Thymus (tissue), 11 donors: Measurements from ENCODE around the gene G2E3. TPM values are rescaled to one million over a fixed set of nuclear protein-coding genes. Genes with fewer than 3 reads are reported as not detected.

ENCODE experiments used
- DNase-seq, 9 donors: peaks; one replicate each; pipeline ENCODE4 v3.0.0-alpha.2; 2013; ENCODE audit warnings: low spot score in 9 of 9, low read depth in 6 of 9, missing footprints in 1 of 9
- H3K27ac ChIP-seq, 2 donors: one replicate each; pipeline ENCODE4 v1.5.1; 2013; ENCODE audit warnings: control low read depth in 1 of 2, low read depth in 1 of 2, low read length in 1 of 2, mild to moderate bottlenecking in 1 of 2, moderate library complexity in 1 of 2
- H3K27me3 ChIP-seq, 2 donors: one replicate each; pipeline ENCODE4 v1.5.1; 2013; ENCODE audit warnings: low read length in 1 of 2; ENCODE audit not compliant: control insufficient read depth in 2 of 2, insufficient read depth in 1 of 2
- H3K36me3 ChIP-seq, 2 donors: one replicate each; pipeline ENCODE4 v1.5.1; 2013; ENCODE audit warnings: low read length in 1 of 2, mild to moderate bottlenecking in 1 of 2, moderate library complexity in 1 of 2; ENCODE audit not compliant: control insufficient read depth in 2 of 2, insufficient read depth in 2 of 2
- H3K4me1 ChIP-seq, 2 donors: one replicate each; pipeline ENCODE4 v1.5.1; 2013; ENCODE audit warnings: low read length in 2 of 2; ENCODE audit not compliant: control insufficient read depth in 2 of 2, insufficient read depth in 2 of 2
- H3K4me3 ChIP-seq, 2 donors: one replicate each; pipeline ENCODE4 v1.5.1; 2013; ENCODE audit warnings: low read length in 2 of 2, control low read depth in 1 of 2, mild to moderate bottlenecking in 1 of 2
- H3K9me3 ChIP-seq, 2 donors: one replicate each; pipeline ENCODE4 v1.5.1; 2013; ENCODE audit warnings: low read length in 1 of 2, mild to moderate bottlenecking in 1 of 2; ENCODE audit not compliant: control insufficient read depth in 2 of 2, insufficient read depth in 1 of 2
- WGBS: extraction: QIAGEN DNeasy Blood & Tissue Kit; methylation state at CpG from one replicate; pipeline ENCODE4 v1.1.7; 2013; 5-methylcytosine and 5-hydroxymethylcytosine counted together
- polyA plus RNA-seq: library from polyadenylated mRNA; stranded (reverse); fragments of 200-250 nt; gene quantifications from one replicate; pipeline ENCODE4 v1.2.3, GENCODE V29; 2013
- total RNA-seq: library from RNA; stranded (reverse); fragments of 120-200 nt; gene quantifications from one replicate; pipeline ENCODE4 v1.2.4, GENCODE V29; 2013
- donor health status: healthy.

Gene G2E3
- total and polyA plus RNA-seq, 2 donors: 8.7 to 32.3 TPM

GRCh38 chr14:30607156-30607780 is 48.3 kb downstream of the G2E3 start:
- H3K36me3 ChIP-seq: peaks cover 25 to 33% of the 10 kb centered on the region in 2 donors
- DNase-seq: no peak
- no peaks in the 10 kb centered on the region for H3K27me3 ChIP-seq
- no peak overlapping the region for H3K27ac ChIP-seq
- H3K9me3 ChIP-seq: no peaks in the 10 kb centered on the region
- 100% methylated on average over 1 of the region's 1 CpG for WGBS
- H3K4me1 ChIP-seq: no peaks in the 10 kb centered on the region
- H3K4me3 ChIP-seq: no peak overlapping the region

- 98% methylated on average over 5 of the region's 5 CpGs for WGBS
- H3K4me3 ChIP-seq: no peak overlapping the region
- DNase-seq: no peak
- H3K36me3 ChIP-seq: peaks cover 16 to 22% of the 10 kb centered on the region in 2 donors
- H3K4me1 ChIP-seq: no peaks in the 10 kb centered on the region
- no peaks in the 10 kb centered on the region for H3K9me3 ChIP-seq
- no peak overlapping the region for H3K27ac ChIP-seq
- no peaks in the 10 kb centered on the region for H3K27me3 ChIP-seq
Observed at GRCh38 chr14:30608533-30609006, 49.6 kb downstream of the G2E3 start.

GRCh38 chr14:30610787-30611343 is 51.9 kb downstream of the G2E3 start:
- Histone ChIP-seq H3K36me3 (peaks cover 7 to 15% of the 10 kb centered on the region in 2 donors), H3K27ac (no peak overlapping the region), H3K4me1 (no peaks in the 10 kb centered on the region), H3K4me3 (no peak overlapping the region), H3K9me3 (no peaks in the 10 kb centered on the region), H3K27me3 (no peaks in the 10 kb centered on the region)
- DNase-seq: peak in 5 of 9 donors; percentile 8 to 46 (median 26)
- 75% methylated on average over 6 of the region's 6 CpGs for WGBS

DNA sequence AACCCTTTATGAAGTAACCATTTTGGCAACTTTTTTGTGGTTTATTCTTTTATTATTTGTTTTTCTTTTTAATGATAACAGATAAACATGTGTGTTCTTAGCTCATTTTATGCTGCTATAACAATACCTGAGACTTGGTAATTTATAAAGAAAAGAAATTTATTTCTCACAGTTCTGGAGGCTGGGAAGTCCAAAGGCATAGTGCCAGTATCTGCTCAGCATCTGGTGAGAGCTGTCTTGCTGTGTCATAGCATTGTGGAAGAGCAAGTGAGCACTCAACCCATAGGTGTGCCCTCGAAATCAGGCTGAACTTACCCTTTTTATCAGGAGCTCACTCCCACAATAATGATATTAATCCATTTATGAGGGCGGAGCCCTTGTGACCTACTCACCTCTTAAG is 55.2 kb downstream of the G2E3 start:
- over 99% methylated on average over 2 of the region's 2 CpGs for WGBS
- H3K36me3 ChIP-seq: peaks cover 0 to 8% of the 10 kb centered on the region in 2 donors
- no peaks in the 10 kb centered on the region for H3K9me3 ChIP-seq
- DNase-seq: no peak
- no peaks in the 10 kb centered on the region for H3K27me3 ChIP-seq
- no peak overlapping the region for H3K4me3 ChIP-seq
- H3K4me1 ChIP-seq: no peaks in the 10 kb centered on the region
- H3K27ac ChIP-seq: no peak overlapping the region

DNA sequence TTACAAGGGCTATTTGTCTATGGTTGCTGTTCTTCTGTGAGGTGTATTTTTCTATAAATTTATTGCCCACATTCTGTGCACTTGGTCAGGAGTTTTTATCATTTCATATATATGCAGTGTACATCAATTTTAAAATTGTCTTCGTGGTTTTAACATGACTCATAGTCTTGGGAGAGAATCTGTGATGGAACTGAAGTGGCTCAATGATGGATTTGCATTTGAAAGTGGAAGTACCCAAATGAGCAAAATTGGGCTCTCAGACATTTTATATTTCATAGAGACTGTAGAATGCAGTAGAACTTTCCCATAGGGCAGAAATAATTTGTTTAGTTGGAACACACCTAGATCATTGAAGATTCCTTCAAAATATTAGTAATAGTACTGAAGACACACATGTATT is 61.2 kb downstream of the G2E3 start:
- no peak for DNase-seq
- Histone ChIP-seq H3K4me1 (peaks cover 6 to 11% of the 10 kb centered on the region in 2 donors), H3K9me3 (no peaks in the 10 kb centered on the region), H3K27me3 (no peaks in the 10 kb centered on the region), H3K27ac (no peak overlapping the region), H3K36me3 (peaks cover 0 to 3% of the 10 kb centered on the region in 2 donors), H3K4me3 (no peak overlapping the region)
- WGBS: 91% methylated on average over 1 of the region's 1 CpG

DNA sequence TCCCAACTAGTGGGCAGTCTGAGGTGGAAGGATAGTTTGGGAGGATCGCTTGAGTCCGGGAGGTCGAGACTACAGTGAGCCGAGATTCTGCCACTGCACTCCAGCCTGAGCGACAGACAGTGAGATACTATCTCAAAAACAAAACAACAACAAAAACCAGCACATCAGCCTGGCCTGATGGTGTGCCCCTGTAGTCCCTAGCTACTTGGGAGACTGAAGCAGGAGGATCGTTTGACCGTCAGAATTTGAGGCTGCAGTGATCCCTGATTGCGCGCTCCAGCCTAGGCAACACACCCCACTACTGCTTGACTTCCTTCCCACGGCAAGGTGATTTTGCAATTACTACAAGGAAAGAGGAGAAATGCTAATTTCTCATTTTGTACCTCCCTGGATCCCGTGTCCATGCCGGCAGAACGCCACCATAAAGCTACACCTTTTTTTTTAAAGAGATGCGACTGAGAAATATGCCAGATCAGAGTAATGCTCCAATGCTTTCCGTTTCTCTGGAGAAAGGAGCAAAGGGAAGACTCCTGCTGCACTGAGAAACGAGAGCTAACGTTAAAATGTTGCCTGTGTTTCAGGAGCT is 62.5 kb downstream of the G2E3 start:
- Histone ChIP-seq H3K4me3 (peak overlapping the region; percentile 63 to 88), H3K27me3 (no peaks in the 10 kb centered on the region), H3K27ac (peak overlapping the region; percentile 91 to 97), H3K36me3 (peaks cover 0 to 3% of the 10 kb centered on the region in 2 donors), H3K9me3 (no peaks in the 10 kb centered on the region), H3K4me1 (peaks cover 6 to 11% of the 10 kb centered on the region in 2 donors)
- 8% methylated on average over 17 of the region's 17 CpGs for WGBS
- DNase-seq: peak in 2 of 9 donors; percentile 9 to 11

DNA sequence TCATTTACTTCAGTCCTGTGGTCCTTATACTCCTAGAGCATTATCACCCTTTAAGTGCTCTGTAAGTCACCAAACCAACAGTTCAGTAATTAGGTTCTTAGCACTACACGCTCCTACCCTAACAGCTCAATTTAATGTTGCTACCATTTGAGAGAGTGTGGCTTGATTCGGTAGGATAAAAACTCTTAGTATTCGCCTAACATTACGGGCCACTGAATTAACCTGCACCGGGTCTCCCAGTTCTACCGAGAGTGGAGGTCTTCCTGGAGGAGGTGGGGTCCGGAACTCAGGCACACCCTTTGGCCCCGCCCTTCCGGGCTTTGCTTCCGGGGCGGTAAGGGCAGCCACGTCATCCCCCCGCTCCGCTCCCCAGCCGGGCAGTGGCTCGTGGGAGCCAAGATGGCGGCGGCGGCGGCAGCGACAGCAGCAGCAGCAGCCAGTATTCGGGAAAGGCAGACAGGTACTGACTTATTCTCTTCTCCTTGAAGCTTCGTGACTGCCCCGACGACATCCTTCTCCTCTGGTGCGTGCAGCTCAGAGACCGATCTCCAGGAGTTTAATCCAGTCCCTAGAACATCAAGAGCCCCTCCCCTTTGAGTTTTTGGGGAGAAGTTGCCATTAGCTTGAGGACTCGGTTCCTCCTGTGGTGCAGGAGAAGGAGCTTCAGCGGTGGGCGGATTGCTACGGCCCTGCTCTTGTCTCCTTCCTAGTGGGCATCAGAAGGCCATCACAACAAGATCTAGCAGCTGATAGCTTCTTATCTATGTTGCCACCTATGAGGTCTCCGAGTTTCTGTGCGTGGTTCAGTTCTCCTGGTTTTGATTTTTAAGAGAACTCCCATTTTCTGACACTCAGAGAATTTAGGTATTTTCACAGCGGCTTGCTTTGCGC is 63.2 kb downstream of the G2E3 start, which contains the start of gene SCFD1:
Gene SCFD1, plus strand, starts transcription at position 380 of the 891 bp plus-strand sequence. Its CDS starts 20 bp downstream, at position 400.
- H3K27me3 ChIP-seq: no peaks in the 10 kb centered on the region
- peak; percentile 78 to 97 (median 93) for DNase-seq
- H3K9me3 ChIP-seq: no peaks in the 10 kb centered on the region
- peaks cover 0 to 3% of the 10 kb centered on the region in 2 donors for H3K36me3 ChIP-seq
- peak within 1 kb of the TSS; percentile 63 to 88 for H3K4me3 ChIP-seq
- peaks cover 6 to 11% of the 10 kb centered on the region in 2 donors for H3K4me1 ChIP-seq
- H3K27ac ChIP-seq: peak within 1 kb of the TSS; percentile 91 to 97
- WGBS: under 1% methylated on average over 35 of the region's 35 CpGs

- peaks cover 6 to 11% of the 10 kb centered on the region in 2 donors for H3K4me1 ChIP-seq
- no peak for DNase-seq
- peaks cover 0 to 3% of the 10 kb centered on the region in 2 donors for H3K36me3 ChIP-seq
- 88% methylated on average over 7 of the region's 7 CpGs for WGBS
- no peaks in the 10 kb centered on the region for H3K9me3 ChIP-seq
- H3K27me3 ChIP-seq: no peaks in the 10 kb centered on the region
- no peak overlapping the region for H3K4me3 ChIP-seq
- H3K27ac ChIP-seq: no peak overlapping the region
Observed at GRCh38 chr14:30623412-30624131, 64.6 kb downstream of the G2E3 start.
